ENCODE results near the gene NEK3.

DNA sequence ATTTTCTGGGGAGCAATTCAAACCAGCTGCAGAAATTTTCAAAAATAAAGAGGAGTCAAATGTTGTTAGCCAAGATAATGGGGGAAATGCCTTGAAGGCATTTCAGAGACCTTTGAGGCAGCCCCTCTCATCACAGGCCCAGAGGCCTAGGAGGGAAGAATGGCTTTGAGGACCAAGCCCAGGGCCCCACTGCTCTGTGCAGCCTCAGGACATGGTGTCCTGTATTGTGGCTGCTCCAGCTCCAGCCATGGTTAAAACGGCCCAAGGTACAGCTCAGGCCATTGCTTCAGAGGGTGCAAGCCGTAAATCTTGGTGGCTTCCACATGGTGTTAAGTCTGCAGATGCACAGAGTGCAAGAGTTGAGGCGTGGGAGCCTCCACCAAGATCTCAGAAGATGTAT, 62.6 kb downstream of the NEK3 start:
- no peak for TF ChIP-seq CTCF (IDR thresholded peaks at IDR 0.05 in 4 of 5, conservative IDR thresholded peaks at IDR 0.05 in 1 of 5)
- no peak for TF ChIP-seq POLR2A (IDR thresholded peaks at IDR 0.05)
